ENCODE measurements around the gene GRID1.

The GRID1 gene

DNA sequence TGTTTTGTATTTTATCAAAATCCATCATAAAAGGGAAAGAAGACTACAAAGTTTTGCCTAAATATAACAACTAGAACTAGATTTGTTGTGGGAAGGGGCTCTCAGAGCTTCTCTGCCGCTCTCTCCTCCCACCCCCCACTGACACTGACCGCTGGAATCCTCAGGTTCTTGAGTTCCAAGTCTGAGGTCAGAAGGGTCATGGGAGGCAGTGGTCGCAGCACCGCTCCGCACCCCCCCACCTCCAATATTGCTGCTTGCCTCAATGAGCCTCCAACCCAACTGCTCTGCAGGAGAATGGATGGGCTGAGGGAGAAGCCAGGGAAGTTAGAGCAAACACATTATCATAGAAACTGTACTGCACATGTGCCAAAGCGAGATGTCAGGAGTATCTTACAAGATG lies 359.4 kb downstream of the GRID1 start:
- in situ Hi-C loops (cut with MboI; ENCODE audit: low pct_unique_long_range_greater_than_20kb, low sequenced_read_pairs, unreplicated experiment), result no loop called here
- no peak for DNase-seq (ENCODE audit: low spot score)
- TF ChIP-seq, protein P1, sequence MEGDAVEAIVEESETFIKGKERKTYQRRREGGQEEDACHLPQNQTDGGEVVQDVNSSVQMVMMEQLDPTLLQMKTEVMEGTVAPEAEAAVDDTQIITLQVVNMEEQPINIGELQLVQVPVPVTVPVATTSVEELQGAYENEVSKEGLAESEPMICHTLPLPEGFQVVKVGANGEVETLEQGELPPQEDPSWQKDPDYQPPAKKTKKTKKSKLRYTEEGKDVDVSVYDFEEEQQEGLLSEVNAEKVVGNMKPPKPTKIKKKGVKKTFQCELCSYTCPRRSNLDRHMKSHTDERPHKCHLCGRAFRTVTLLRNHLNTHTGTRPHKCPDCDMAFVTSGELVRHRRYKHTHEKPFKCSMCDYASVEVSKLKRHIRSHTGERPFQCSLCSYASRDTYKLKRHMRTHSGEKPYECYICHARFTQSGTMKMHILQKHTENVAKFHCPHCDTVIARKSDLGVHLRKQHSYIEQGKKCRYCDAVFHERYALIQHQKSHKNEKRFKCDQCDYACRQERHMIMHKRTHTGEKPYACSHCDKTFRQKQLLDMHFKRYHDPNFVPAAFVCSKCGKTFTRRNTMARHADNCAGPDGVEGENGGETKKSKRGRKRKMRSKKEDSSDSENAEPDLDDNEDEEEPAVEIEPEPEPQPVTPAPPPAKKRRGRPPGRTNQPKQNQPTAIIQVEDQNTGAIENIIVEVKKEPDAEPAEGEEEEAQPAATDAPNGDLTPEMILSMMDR (IDR thresholded peaks at IDR 0.05; ENCODE audit: extremely low read depth, insufficient read depth, missing control alignments), result no peak

- no peak for DNase-seq (ENCODE audit: low spot score)
- TF ChIP-seq, protein P1 (IDR thresholded peaks at IDR 0.05; ENCODE audit: extremely low read depth, insufficient read depth, missing control alignments), result no peak
- in situ Hi-C loops (cut with MboI; ENCODE audit: low pct_unique_long_range_greater_than_20kb, low sequenced_read_pairs, unreplicated experiment), result no loop called here
These were observed 362.3 kb downstream of the GRID1 start for GRCh38 chr10:86004337-86004736.

- TF ChIP-seq, protein P1 (IDR thresholded peaks at IDR 0.05; ENCODE audit: extremely low read depth, insufficient read depth, missing control alignments), result no peak
- in situ Hi-C loops (cut with MboI; ENCODE audit: low pct_unique_long_range_greater_than_20kb, low sequenced_read_pairs, unreplicated experiment), result no loop called here
- DNase-seq (ENCODE audit: low spot score), result no peak
These were observed 363.4 kb downstream of the GRID1 start for GRCh38 chr10:86003201-86003621.

DNA sequence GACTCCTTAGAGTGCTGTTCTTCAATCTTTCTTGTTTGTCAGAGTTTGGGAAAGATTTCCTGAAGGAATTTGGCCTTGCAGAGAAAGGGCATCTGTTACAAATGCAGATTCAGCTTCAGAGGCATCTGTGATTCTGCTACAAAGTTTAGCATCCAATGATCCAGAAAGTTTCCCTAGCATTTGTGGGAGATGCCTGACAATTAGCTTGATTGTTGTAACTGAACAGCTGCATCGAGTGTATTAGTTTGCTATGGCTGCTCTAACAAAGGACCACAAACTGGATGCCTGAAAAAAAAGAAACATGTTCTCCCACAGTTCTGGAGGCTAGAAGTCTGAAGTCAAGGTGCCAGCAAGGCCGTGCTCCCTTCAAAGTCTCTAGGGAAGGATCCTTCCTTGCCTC lies 365.1 kb downstream of the GRID1 start:
- DNase-seq (ENCODE audit: low spot score), result no peak
- in situ Hi-C loops (cut with MboI; ENCODE audit: low pct_unique_long_range_greater_than_20kb, low sequenced_read_pairs, unreplicated experiment), result no loop called here
- TF ChIP-seq, protein P1 (IDR thresholded peaks at IDR 0.05; ENCODE audit: extremely low read depth, insufficient read depth, missing control alignments), result no peak

- in situ Hi-C loops (cut with MboI; ENCODE audit: low pct_unique_long_range_greater_than_20kb, low sequenced_read_pairs, unreplicated experiment), result no loop called here
- no peak for DNase-seq (ENCODE audit: low spot score)
- TF ChIP-seq, protein P1 (IDR thresholded peaks at IDR 0.05; ENCODE audit: extremely low read depth, insufficient read depth, missing control alignments), result no peak
These were observed 369.1 kb downstream of the GRID1 start for GRCh38 chr10:85997544-85997943.

DNA sequence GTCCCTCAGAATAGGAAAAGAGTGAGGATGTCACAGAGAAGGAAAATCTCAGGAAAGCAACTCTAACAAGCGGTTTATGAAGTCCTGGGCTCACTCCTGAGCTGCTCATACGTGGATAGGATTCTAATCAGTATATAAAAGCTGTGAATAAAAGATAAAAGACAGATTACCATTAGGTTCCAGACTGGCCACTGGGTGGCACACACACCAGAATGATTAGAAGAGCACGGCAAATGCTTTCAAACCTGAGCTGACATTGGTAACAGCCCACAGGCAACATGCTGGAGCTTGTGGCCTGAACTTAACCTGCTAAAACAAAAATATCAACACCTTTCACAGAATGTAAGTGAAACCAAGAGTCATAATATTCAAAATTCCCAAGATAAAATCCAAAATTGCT lies 370.8 kb downstream of the GRID1 start:
- TF ChIP-seq, protein P1 (IDR thresholded peaks at IDR 0.05; ENCODE audit: extremely low read depth, insufficient read depth, missing control alignments), result peak; percentile 49
- DNase-seq (ENCODE audit: low spot score), result peak; percentile 30
- in situ Hi-C loops (cut with MboI; ENCODE audit: low pct_unique_long_range_greater_than_20kb, low sequenced_read_pairs, unreplicated experiment), result no loop called here
